ENCODE measurements around the gene ARHGAP29.

DNA sequence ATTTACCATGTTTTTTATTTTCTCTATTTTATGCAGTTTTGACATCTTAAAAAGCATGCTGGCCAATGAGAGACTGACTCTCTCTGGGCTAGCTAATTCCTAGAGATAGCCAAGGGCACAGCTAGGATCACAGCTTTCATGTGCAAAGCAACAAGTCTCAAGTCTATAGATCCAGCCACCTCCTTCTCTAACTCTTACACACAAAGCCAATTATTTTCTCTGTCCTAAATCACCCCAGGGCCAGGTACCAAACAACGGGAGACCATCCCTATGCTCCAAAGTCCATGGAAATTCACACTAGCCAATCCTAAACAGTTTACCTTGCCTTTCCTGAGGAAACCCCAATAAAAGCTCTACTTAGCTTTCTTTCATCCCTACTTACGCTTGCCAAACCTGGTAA, 38.0 kb downstream of the ARHGAP29 start:
- TF ChIP-seq, protein P1, sequence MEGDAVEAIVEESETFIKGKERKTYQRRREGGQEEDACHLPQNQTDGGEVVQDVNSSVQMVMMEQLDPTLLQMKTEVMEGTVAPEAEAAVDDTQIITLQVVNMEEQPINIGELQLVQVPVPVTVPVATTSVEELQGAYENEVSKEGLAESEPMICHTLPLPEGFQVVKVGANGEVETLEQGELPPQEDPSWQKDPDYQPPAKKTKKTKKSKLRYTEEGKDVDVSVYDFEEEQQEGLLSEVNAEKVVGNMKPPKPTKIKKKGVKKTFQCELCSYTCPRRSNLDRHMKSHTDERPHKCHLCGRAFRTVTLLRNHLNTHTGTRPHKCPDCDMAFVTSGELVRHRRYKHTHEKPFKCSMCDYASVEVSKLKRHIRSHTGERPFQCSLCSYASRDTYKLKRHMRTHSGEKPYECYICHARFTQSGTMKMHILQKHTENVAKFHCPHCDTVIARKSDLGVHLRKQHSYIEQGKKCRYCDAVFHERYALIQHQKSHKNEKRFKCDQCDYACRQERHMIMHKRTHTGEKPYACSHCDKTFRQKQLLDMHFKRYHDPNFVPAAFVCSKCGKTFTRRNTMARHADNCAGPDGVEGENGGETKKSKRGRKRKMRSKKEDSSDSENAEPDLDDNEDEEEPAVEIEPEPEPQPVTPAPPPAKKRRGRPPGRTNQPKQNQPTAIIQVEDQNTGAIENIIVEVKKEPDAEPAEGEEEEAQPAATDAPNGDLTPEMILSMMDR (IDR thresholded peaks at IDR 0.05): no peak
- no peak for TF ChIP-seq EP300 (IDR thresholded peaks at IDR 0.05)
- TF ChIP-seq POLR2A (IDR thresholded peaks at IDR 0.05): no peak
- no peak for TF ChIP-seq POLR2AphosphoS5 (IDR thresholded peaks at IDR 0.05)
